PFSK-1 (cell line): ENCODE measurements around the gene OR13C2.

Source experiments
- FOXP2 ChIP-seq: optimal IDR thresholded peaks from 2 replicates; pipeline ENCODE3; 2011; ENCODE audit warnings: borderline replicate concordance, control low read depth, inconsistent platforms; ENCODE audit not compliant: insufficient read depth; ENCODE audit errors: extremely low read length, extremely low read depth
- POLR2AphosphoS5 ChIP-seq: IDR thresholded peaks from 2 replicates; pipeline ENCODE4 v1.6.1; 2012; ENCODE audit warnings: low read depth, mild to moderate bottlenecking, control low read depth, low read length, moderate library complexity
- SIN3A ChIP-seq: IDR thresholded peaks from 2 replicates; pipeline ENCODE4 v1.6.1; 2012; ENCODE audit warnings: mild to moderate bottlenecking, low read length, moderate library complexity, borderline replicate concordance; ENCODE audit not compliant: insufficient read depth
- TAF1 ChIP-seq: IDR thresholded peaks from 2 replicates; pipeline ENCODE4 v1.6.1; 2012; ENCODE audit warnings: low read length, control low read depth, borderline replicate concordance; ENCODE audit not compliant: insufficient read depth
- TF ChIP-seq, protein P1 (sequence below), 2 experiments: IDR thresholded peaks; 2 replicates each; pipeline versions ENCODE4 v1.6.1 to v1.8.0; 2011 to 2012; ENCODE audit warnings: low read depth in 2 of 2, low read length in 2 of 2, control low read depth in 1 of 2, inconsistent platforms in 1 of 2, mild to moderate bottlenecking in 1 of 2, moderate library complexity in 1 of 2; ENCODE audit not compliant: insufficient read depth in 1 of 2

Gene OR13C2

GRCh38 chr9:104617418-104617817, 12.0 kb upstream of the OR13C2 start:
- TF ChIP-seq SIN3A (no peak), POLR2AphosphoS5 (no peak), TAF1 (no peak), FOXP2 (no peak)
- TF ChIP-seq, protein P1, sequence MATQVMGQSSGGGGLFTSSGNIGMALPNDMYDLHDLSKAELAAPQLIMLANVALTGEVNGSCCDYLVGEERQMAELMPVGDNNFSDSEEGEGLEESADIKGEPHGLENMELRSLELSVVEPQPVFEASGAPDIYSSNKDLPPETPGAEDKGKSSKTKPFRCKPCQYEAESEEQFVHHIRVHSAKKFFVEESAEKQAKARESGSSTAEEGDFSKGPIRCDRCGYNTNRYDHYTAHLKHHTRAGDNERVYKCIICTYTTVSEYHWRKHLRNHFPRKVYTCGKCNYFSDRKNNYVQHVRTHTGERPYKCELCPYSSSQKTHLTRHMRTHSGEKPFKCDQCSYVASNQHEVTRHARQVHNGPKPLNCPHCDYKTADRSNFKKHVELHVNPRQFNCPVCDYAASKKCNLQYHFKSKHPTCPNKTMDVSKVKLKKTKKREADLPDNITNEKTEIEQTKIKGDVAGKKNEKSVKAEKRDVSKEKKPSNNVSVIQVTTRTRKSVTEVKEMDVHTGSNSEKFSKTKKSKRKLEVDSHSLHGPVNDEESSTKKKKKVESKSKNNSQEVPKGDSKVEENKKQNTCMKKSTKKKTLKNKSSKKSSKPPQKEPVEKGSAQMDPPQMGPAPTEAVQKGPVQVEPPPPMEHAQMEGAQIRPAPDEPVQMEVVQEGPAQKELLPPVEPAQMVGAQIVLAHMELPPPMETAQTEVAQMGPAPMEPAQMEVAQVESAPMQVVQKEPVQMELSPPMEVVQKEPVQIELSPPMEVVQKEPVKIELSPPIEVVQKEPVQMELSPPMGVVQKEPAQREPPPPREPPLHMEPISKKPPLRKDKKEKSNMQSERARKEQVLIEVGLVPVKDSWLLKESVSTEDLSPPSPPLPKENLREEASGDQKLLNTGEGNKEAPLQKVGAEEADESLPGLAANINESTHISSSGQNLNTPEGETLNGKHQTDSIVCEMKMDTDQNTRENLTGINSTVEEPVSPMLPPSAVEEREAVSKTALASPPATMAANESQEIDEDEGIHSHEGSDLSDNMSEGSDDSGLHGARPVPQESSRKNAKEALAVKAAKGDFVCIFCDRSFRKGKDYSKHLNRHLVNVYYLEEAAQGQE (IDR thresholded peaks at IDR 0.05; ENCODE audit: insufficient read depth in 1 of 2, low read depth in 2 of 2, low read length in 2 of 2) = no peak

DNA sequence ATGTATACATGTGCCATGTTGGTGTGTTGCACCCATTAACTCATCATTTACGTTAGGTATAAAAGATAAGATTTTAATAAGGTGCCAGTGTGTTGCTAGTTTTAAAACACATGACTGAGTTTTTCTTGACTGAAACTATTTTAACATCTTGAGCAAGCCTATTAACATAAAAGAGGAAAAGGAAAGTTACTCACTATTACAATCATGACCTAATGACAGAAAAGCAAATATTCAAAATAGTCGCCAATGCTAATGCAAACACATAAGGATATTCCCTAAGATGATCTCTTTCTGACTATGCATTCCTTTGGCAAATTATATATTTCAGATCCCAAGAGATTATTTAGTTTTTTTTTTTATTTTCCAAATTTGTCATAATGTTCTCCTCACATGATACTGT, 5.8 kb upstream of the OR13C2 start:
- TF ChIP-seq FOXP2 (no peak), SIN3A (no peak), POLR2AphosphoS5 (no peak), TAF1 (no peak)
- TF ChIP-seq, protein P1 (IDR thresholded peaks at IDR 0.05; ENCODE audit: insufficient read depth in 1 of 2, low read depth in 2 of 2, low read length in 2 of 2) = no peak

GRCh38 chr9:104608336-104608735, 2.9 kb upstream of the OR13C2 start:
- TF ChIP-seq, protein P1 (IDR thresholded peaks at IDR 0.05; ENCODE audit: insufficient read depth in 1 of 2, low read depth in 2 of 2, low read length in 2 of 2) = no peak
- TF ChIP-seq FOXP2 (no peak), SIN3A (no peak), POLR2AphosphoS5 (no peak), TAF1 (no peak)

DNA sequence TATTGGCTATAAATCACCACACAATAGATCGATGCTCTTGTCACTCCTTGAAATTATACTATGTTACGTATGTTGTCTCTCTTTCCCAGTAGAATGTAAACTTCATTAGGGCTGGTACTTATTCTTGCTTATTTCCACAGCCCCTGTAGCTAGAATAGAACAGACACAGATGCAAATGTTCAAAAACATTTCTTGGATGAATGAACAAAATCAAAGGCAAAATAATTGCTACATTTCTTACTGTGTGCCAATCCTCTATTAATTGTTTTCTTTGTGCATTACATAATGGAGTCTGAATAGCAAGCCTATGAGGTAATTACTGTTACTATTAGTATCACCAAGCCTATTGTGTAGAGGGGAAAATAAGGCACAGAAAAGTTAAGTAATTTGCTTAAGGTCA, 725 bp upstream of the OR13C2 start:
- no peak for TF ChIP-seq FOXP2
- TF ChIP-seq, protein P1 (IDR thresholded peaks at IDR 0.05; ENCODE audit: insufficient read depth in 1 of 2, low read depth in 2 of 2, low read length in 2 of 2) = no peak

DNA sequence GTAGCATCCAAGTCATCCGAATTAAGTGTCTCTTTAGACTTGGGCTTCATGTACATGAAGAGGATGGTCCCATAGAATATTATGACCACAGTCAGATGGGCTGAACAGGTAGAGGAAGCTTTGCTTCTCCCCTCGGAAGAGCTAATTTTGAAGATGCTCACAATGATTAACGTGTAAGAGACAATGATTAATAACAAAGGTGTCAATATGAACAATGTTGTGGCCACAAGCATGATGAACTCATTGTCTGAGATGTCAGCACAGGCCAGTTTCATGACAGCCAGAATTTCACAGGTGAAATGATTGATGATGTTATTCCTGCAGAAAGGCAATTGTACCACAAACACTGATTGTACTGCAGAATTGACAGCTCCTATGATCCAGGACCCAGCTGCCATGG, 626 bp downstream of the OR13C2 start:
- TF ChIP-seq POLR2AphosphoS5 (no peak), FOXP2 (no peak), SIN3A (no peak), TAF1 (no peak)
- TF ChIP-seq, protein P1 (IDR thresholded peaks at IDR 0.05; ENCODE audit: insufficient read depth in 1 of 2, low read depth in 2 of 2, low read length in 2 of 2) = no peak
